Caco-2 (cell line): ENCODE data around the gene NACC1. TPM values are rescaled to one million over a fixed set of nuclear protein-coding genes. Genes with fewer than 3 reads are reported as not detected.

Experiments
- BruUV-seq: library from RNA; stranded (reverse); fragments of 400-500 nt; replicated peaks from 2 replicates; lab custom pipeline; 2021; lab: Mats Ljungman, UMichigan
- CTCF ChIA-PET: fragments of 300-600 bp; sonication (Branson Sonifier 250); formaldehyde crosslinking; loops from one replicate; lab custom pipeline; 2022; ENCODE audit warnings: antibody characterized with exemption; lab: Charles Lee
- POLR2A ChIA-PET: fragments of 300-600 bp; sonication (Branson Sonifier 250); formaldehyde crosslinking; loops from one replicate; lab custom pipeline; 2022; ENCODE audit warnings: antibody characterized with exemption; lab: Charles Lee
- DNase-seq, 2 experiments: peaks; one replicate each; pipeline versions ENCODE4 v3.0.0 to v3.0.0-alpha.2; 2020 to 2022
- H3K27me3 ChIP-seq: replicated peaks from 2 replicates; pipeline ENCODE4 v1.6.0; 2011; ENCODE audit warnings: low read length; ENCODE audit not compliant: control insufficient read depth, insufficient read depth
- H3K36me3 ChIP-seq: 2 replicates; pipeline ENCODE4 v1.5.1; 2011; ENCODE audit warnings: low read length; ENCODE audit not compliant: control insufficient read depth, insufficient read depth
- H3K4me1 ChIP-seq: fragments of 250-450 bp; sonication (Bioruptor Pico); 2 replicates; pipeline ENCODE4 v1.5.1; 2020; ENCODE audit warnings: mild to moderate bottlenecking
- H3K4me3 ChIP-seq: 2 replicates; pipeline ENCODE4 v1.5.1; 2011; ENCODE audit warnings: low read depth, mild to moderate bottlenecking, control low read depth, low read length
- H3K9me3 ChIP-seq: fragments of 250-450 bp; sonication (Bioruptor Pico); 2 replicates; pipeline ENCODE4 v1.5.1; 2020; ENCODE audit warnings: mild to moderate bottlenecking, moderate library complexity
- H3K27ac Mint-ChIP-seq: one replicate; pipeline ENCODE4 v1.8.0; 2022; ENCODE audit warnings: mixed read lengths; ENCODE audit not compliant: unreplicated experiment
- H3K27me3 Mint-ChIP-seq: one replicate; pipeline ENCODE4 v1.8.0; 2022; ENCODE audit warnings: mixed read lengths; ENCODE audit not compliant: insufficient read depth, unreplicated experiment
- H3K36me3 Mint-ChIP-seq: one replicate; pipeline ENCODE4 v1.8.0; 2022; ENCODE audit warnings: mild to moderate bottlenecking, mixed read lengths; ENCODE audit not compliant: insufficient read depth, unreplicated experiment
- H3K4me1 Mint-ChIP-seq: one replicate; pipeline ENCODE4 v1.8.0; 2022; ENCODE audit warnings: low read depth, mixed read lengths; ENCODE audit not compliant: unreplicated experiment
- H3K4me3 Mint-ChIP-seq: one replicate; pipeline ENCODE4 v1.8.0; 2022; ENCODE audit warnings: mild to moderate bottlenecking, moderate library complexity, mixed read lengths; ENCODE audit not compliant: unreplicated experiment
- H3K9me3 Mint-ChIP-seq: one replicate; pipeline ENCODE4 v1.8.0; 2022; ENCODE audit warnings: mixed read lengths; ENCODE audit not compliant: unreplicated experiment
- intact Hi-C: fragments of 100-400 bp; cut with micrococcal nuclease; formaldehyde crosslinking; loops from one replicate; pipeline ENCODE4 v1.10.0; 2022; ENCODE audit not compliant: unreplicated experiment
- total RNA-seq: library from RNA; stranded (reverse); gene quantifications from 2 replicates; pipeline ENCODE4 v1.2.3, GENCODE V29; 2022
- TF ChIP-seq, protein P1 (sequence below), 2 experiments: fragments of 200-600 bp in 1 of 2; IDR thresholded peaks; 1 replicate in 1 of 2; 2 replicates in 1 of 2; pipeline versions ENCODE4 v1.5.1 to v1.8.0; 2011 to 2022; ENCODE audit warnings: antibody characterized with exemption in 1 of 2, control low read depth in 1 of 2, inconsistent platforms in 1 of 2, low read depth in 1 of 2, low read length in 1 of 2, mild to moderate bottlenecking in 1 of 2, moderate library complexity in 1 of 2; ENCODE audit not compliant: insufficient read depth in 1 of 2, severe bottlenecking in 1 of 2, unreplicated experiment in 1 of 2

Gene NACC1
- total RNA-seq, 1 experiment from 2014 or later = 89.6 TPM

DNA sequence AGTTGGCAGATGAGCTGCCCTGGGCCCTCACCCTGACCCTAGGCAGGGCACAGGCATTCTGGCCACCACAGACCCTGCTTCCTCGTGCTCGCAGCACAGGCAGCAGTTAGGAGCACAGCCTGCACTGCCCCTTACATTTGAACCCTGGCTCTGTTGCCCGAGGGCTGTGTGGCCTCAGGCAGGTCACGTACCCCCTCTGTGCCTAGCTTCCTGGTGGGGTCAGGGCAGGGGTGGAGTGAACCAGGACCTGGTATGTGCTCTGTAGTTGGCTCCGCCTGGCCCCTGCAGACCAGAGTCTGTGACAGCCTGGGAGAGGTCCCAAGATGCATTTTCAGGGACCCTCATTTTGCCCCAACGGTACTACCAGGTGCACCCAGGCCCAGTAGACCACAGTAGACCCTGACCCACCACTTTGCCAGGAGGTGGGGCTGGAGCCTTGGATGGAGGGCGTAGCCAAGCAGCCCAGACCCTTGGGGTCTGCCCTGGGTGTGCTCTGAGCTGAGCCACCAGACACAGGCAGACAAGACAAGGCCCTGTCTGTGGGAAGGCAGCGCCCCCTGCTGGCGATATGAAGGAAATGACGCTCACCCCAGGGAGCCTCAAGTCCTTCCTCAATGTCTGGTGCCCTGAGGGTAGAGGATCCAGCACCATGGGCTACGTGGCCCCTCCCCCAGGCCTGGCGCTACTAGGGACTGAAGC, 24.5 kb upstream of the NACC1 start:
- no peaks in the 10 kb centered on the region for H3K36me3 ChIP-seq
- CTCF ChIA-PET = interaction anchor here (0.6 to 4.3 kb wide), 7 partner anchors 24 to 128 kb away, joined by 3 to 64 read pairs (median 4); no protein-coding TSS in a partner anchor
- Mint-ChIP-seq H3K27me3 (peaks cover 10% of the 10 kb centered on the region), H3K36me3 (no peaks in the 10 kb centered on the region), H3K27ac (no peak overlapping the region), H3K4me3 (no peak overlapping the region), H3K4me1 (peaks cover 11% of the 10 kb centered on the region), H3K9me3 (no peaks in the 10 kb centered on the region)
- no peaks in the 10 kb centered on the region; the same call in 1 of the 2 replicates for H3K27me3 ChIP-seq
- H3K9me3 ChIP-seq = no peaks in the 10 kb centered on the region
- BruUV-seq = no TSS peak
- H3K4me3 ChIP-seq = no peak overlapping the region
- TF ChIP-seq, protein P1, sequence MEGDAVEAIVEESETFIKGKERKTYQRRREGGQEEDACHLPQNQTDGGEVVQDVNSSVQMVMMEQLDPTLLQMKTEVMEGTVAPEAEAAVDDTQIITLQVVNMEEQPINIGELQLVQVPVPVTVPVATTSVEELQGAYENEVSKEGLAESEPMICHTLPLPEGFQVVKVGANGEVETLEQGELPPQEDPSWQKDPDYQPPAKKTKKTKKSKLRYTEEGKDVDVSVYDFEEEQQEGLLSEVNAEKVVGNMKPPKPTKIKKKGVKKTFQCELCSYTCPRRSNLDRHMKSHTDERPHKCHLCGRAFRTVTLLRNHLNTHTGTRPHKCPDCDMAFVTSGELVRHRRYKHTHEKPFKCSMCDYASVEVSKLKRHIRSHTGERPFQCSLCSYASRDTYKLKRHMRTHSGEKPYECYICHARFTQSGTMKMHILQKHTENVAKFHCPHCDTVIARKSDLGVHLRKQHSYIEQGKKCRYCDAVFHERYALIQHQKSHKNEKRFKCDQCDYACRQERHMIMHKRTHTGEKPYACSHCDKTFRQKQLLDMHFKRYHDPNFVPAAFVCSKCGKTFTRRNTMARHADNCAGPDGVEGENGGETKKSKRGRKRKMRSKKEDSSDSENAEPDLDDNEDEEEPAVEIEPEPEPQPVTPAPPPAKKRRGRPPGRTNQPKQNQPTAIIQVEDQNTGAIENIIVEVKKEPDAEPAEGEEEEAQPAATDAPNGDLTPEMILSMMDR (IDR thresholded peaks at IDR 0.05; ENCODE audit: insufficient read depth in 1 of 2, low read depth in 1 of 2, low read length in 1 of 2, severe bottlenecking in 1 of 2, unreplicated experiment in 1 of 2) = peak; percentile 84 to 92
- POLR2A ChIA-PET = no interaction called here
- DNase-seq = peak; percentile 68 to 76
- intact Hi-C loops = loop anchor here (1.0 to 5.0 kb wide), 2 partner anchors 61 to 115 kb away; no protein-coding TSS in a partner anchor
- no peaks in the 10 kb centered on the region for H3K4me1 ChIP-seq

DNA sequence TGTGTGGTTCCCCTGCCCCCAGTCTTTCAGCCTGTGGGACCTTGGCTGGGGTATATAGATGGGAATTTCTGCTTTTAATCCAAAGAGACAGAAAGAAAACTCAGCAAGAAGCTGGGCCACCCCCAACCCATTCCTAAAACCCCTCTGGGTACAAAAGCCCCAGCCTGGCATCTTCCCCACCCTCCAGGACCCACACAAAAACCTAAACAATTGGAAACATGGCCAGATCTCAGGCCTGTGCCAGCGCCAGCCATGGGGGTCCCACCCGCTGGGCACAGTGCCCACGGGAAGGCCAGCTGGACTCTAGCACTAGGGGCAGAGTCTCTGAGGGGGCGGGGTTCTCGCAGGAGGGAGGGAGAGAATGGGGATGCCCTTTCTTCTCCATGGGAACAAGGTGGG, 24.0 kb upstream of the NACC1 start:
- no peak overlapping the region for H3K27ac Mint-ChIP-seq
- intact Hi-C loops = loop anchor here (1.0 to 5.0 kb wide), 2 partner anchors 62 to 116 kb away; no protein-coding TSS in a partner anchor
- ChIA-PET POLR2A (no interaction called here), CTCF (interaction anchor here (0.6 to 4.3 kb wide), 6 partner anchors 24 to 129 kb away, joined by 3 to 64 read pairs (median 4); no protein-coding TSS in a partner anchor)
- DNase-seq = no peak
- no peak overlapping the region for H3K4me3 Mint-ChIP-seq
- no peaks in the 10 kb centered on the region for H3K4me1 ChIP-seq
- no peaks in the 10 kb centered on the region for H3K36me3 Mint-ChIP-seq
- H3K9me3 ChIP-seq = no peaks in the 10 kb centered on the region
- no peak overlapping the region for H3K4me3 ChIP-seq
- no peaks in the 10 kb centered on the region for H3K9me3 Mint-ChIP-seq
- no TSS peak for BruUV-seq
- H3K27me3 ChIP-seq = no peaks in the 10 kb centered on the region
- peaks cover 5% of the 10 kb centered on the region for H3K27me3 Mint-ChIP-seq
- H3K4me1 Mint-ChIP-seq = peaks cover 7% of the 10 kb centered on the region
- H3K36me3 ChIP-seq = no peaks in the 10 kb centered on the region
- TF ChIP-seq, protein P1 (IDR thresholded peaks at IDR 0.05; ENCODE audit: insufficient read depth in 1 of 2, low read depth in 1 of 2, low read length in 1 of 2, severe bottlenecking in 1 of 2, unreplicated experiment in 1 of 2) = no peak

DNA sequence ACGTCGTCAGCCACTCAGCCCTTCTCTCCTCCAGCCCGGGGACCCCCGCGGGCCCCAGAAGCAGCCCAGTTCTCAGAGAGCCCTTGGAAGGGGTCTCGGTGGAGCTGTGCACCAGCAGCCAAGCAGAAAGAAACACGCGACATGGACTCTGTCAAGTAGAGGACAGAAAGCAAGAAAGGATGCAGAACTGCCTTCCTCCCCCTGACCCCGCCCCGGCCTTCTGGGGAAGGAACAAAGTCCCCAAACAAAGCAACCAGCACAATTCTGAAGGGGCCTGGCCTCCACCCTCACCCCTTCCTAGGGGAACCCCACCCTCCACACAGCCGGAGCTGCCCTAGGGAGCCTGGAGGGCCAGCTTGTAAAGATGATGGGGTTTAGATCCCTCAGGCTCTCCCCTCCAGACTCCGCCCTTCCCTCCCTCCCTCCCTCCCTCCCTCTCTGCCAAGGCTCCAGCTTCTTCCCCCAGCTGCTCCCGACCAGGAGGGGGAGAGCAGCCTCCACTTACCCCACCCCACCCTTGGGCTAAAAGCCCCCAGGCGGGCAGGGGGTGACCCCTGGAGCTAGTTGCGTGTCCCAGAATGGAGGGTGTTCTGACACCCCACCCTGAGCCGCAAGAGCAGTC, 23.2 kb upstream of the NACC1 start:
- Mint-ChIP-seq H3K27me3 (peaks cover 4% of the 10 kb centered on the region), H3K27ac (no peak overlapping the region), H3K4me1 (peaks cover 7% of the 10 kb centered on the region), H3K9me3 (no peaks in the 10 kb centered on the region), H3K4me3 (no peak overlapping the region), H3K36me3 (no peaks in the 10 kb centered on the region)
- ChIA-PET CTCF (interaction anchor here (0.6 to 4.3 kb wide), 5 partner anchors 24 to 145 kb away, joined by 3 to 64 read pairs (median 6); no protein-coding TSS in a partner anchor), POLR2A (no interaction called here)
- Histone ChIP-seq H3K4me1 (no peaks in the 10 kb centered on the region), H3K9me3 (no peaks in the 10 kb centered on the region), H3K4me3 (no peak overlapping the region), H3K27me3 (no peaks in the 10 kb centered on the region), H3K36me3 (no peaks in the 10 kb centered on the region)
- BruUV-seq = no TSS peak
- intact Hi-C loops = loop anchor here (1.0 to 5.0 kb wide), 2 partner anchors 63 to 117 kb away; no protein-coding TSS in a partner anchor
- DNase-seq = no peak
- TF ChIP-seq, protein P1 (IDR thresholded peaks at IDR 0.05; ENCODE audit: insufficient read depth in 1 of 2, low read depth in 1 of 2, low read length in 1 of 2, severe bottlenecking in 1 of 2, unreplicated experiment in 1 of 2) = no peak
